MM.1S (cell line): ENCODE data around the gene HORMAD2.
"Not testable (repeated sequence)": the region's sequence is repeated elsewhere in the genome, so short reads cannot be mapped to it uniquely, and the experiment has no call there.

ENCODE experiments used
- CTCF ChIP-seq: fragments of 300-600 bp; sonication (generic); IDR thresholded peaks from 2 replicates; pipeline ENCODE4 v1.5.1; 2016; ENCODE audit warnings: antibody characterized with exemption, low read length, mixed read lengths
- EZH2phosphoT487 ChIP-seq: fragments of 300-600 bp; sonication (generic); IDR thresholded peaks from 2 replicates; pipeline ENCODE4 v1.6.1; 2018; ENCODE audit warnings: antibody characterized with exemption, low read length

- not testable (repeated sequence) for TF ChIP-seq CTCF, EZH2phosphoT487
Measured at GRCh38 chr22:30200905-30201304, 120.6 kb downstream of the HORMAD2 start.
